GM21515 (cell line): ENCODE results near the gene FAM174B.
A peak's percentile ranks its signal among the peaks of the same experiment; 100 is the strongest.

Experiments used
- ATAC-seq: cut with Tn5 transposase; IDR thresholded peaks from one replicate; pipeline ENCODE4 v1.9.1; 2021; ENCODE audit not compliant: unreplicated experiment

FAM174B gene

GRCh38 chr15:92655178-92655995, at the start of gene FAM174B:
TSS of gene FAM174B (minus strand) at chr15:92655775.
- ATAC-seq, result peak; percentile 55

DNA sequence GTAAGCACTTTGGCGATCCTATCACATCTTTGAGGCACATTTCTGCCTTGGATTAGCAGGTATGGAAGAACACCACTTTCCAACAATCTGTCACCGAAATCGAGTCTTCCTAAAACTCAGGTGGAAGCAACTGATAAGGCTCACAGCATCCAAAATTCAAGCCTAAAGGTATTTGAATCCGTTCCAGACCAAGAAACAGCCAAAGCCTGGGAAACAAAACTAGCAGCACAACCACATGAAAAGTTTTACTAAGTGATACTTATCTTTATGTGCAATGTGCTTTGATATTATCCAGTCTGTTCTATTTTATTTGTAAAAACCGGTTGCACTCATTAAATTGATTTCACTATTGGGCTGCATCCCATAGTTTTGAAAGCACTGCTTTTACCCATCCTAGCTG, 40.5 kb upstream of the FAM174B start:
- ATAC-seq, result no peak

- ATAC-seq, result no peak
Measured at GRCh38 chr15:92693691-92694331, 38.2 kb upstream of the FAM174B start.

- ATAC-seq, result no peak
Measured at GRCh38 chr15:92690395-92690794, 34.8 kb upstream of the FAM174B start.

DNA sequence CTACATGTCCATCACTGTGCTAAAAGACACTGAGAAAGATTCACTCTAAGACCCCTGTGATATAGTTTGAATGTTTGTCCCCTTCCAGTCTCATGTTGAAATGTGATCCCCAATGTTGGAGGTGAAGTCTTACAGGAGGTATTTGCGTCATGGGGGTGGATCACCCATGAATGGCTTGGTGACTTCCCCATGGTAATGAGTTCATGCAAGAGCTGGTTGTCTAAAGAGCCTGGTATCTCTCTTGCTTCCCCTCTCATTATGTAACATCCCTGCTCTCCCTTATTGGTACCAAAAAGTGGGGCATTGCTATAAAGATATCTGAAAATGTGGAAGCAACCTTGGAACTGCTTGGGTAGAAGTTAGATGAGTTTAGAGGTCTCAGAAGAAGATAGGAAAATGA, 32.2 kb upstream of the FAM174B start:
- ATAC-seq, result no peak

DNA sequence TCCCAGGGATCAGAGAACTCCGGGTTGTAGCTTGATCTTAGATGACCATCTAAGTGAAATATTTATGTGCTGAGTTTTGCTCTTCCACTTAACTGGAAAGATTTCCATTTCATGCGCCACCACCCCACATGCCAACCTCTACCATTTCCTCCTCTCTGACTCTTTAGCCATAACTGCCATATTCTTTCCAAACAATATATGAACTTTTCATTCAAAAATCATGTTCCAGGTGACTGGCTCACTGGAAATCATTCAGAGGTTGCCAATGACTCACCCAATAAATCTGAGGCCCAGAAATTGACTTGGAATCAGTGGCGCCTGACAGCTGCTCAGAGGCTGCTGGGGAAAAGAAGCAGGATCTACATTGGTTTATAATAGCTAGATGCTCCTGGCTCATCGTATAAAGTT, 31.6 kb upstream of the FAM174B start:
- ATAC-seq, result no peak

GRCh38 chr15:92683511-92683834, 27.9 kb upstream of the FAM174B start:
- ATAC-seq, result no peak

DNA sequence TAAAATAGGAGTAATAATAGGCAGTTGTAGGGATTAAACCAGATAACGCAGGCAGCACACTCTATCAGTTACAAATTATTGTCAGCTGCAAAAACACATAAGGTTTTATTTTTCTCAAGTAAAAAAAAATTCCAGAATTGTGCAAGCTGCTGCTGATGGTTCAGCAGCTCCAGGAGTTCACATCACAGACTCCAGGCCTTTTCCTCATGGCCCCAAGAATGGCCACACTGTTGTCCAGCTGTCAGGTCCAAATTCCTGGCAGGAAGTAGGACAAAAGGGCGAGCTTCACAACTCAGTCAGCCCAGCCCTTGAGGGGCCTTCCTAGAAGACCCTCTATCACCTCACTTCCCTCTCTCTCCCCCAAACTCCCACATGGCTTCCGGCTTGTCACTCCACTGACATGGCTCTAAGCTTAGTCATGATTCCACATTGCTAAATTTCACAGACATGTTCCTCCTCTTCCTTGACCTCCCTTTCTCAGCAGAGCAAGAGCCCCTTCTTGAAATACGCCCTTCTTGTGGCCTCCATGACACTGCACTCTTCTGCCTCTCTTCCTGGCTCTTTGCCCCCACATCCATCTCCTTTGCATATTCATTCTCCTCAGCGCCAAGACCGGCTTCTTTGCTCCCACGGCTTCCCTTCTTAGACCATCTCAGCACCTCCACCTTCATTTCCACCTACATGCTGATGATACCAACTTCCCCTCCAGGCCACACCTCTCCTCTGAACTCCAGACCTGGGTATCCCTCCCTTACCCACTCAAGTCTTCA, 27.4 kb upstream of the FAM174B start:
- no peak for ATAC-seq

DNA sequence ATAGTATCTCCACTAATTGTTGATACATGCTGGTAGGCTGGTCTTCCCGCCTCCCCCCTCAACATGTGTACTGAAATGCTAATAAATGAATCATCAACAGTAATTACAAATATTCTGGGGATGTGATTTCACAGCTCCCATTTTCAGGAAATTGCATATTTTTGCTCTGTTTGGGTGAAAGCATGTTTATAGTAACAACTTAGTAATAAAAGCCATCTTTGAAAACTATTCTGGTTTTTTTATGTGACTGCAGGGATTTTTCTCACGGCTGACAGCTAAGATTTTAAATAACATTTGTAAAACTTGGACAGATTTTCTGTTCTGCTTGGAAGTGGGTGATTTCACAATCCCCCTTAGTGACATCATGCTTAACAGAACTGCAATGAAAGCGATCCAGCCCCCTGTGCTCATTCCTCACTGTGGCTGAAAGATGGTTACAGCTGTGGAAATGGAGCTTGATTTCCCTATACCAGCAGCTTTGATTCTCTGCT, 25.6 kb upstream of the FAM174B start:
- no peak for ATAC-seq

DNA sequence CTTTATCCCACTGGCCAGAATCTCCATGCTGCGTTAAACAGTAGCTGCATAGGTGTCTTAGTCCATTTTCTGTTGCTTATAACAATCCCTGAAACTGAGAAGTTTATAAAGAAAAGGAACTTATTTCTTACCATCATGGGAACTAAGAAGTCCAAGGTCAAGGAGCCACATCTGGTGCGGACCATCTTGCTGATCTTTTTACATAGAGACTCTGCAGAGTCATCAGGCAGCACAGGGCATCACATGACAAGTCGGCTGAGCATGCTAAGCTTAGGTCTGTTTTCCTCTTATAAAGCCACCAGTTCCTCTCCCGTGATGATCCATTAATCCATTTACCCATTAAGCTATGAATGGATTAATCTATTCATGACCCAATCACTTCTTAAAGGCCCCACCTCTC, 22.4 kb upstream of the FAM174B start:
- no peak for ATAC-seq

DNA sequence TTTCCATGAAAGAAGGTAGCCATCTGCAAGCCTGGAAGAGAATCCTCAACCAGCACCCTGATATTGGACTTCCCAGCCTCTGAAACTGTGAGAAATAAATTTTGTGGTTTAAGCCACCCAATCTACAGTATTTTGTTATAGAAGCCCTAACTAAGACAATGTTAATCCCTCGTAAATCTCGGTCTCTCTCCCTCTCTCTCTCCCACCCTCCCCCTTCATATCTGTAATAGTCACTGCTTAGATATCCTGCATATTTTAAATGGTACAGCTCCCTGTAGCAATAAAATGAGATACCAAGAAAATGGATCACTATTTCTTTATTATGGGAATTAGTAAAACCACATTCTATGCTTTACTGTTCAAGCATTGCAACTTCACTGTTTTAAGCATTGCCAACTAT, 21.0 kb upstream of the FAM174B start:
- no peak for ATAC-seq

DNA sequence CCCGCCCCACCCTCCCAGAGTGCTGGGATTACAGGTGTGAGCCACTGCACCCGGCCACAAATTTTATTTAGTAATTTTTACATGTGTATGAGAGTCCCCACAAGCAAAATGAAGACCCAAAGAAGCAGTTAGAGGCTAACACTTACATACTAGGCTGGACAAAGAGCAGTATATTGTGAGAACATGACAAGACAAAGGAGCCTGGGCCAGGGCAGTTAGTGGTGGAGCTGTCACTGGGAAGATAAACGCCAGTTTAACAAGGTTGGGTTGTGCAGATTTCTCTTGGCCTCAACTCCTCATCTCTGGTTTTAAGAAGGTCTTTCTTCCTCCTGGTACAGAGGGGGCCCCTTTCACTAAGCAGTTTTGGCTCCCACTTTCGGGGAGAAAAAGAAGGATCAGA, 19.9 kb upstream of the FAM174B start:
- no peak for ATAC-seq

- ATAC-seq, result no peak
Measured at GRCh38 chr15:92674347-92674746, 18.8 kb upstream of the FAM174B start.

DNA sequence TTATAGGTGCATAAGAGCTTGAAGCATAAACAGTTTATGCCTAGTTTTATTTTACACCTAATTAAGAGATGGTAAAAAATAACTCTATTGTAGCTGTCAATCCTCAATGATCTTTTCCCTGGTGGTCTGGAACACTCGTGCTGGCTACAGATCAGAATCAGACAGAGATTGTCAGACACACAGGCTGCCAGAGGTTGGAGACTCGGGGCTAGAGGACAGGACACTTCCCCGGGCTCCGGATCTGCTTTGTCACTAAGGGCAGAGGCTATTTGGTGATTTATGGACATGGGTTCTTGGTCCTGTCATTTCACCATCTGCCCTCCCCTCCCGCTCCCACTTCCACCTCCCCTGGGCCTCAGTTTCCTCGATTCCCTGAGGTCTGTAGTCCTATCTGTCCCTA, 16.5 kb upstream of the FAM174B start:
- ATAC-seq, result no peak

DNA sequence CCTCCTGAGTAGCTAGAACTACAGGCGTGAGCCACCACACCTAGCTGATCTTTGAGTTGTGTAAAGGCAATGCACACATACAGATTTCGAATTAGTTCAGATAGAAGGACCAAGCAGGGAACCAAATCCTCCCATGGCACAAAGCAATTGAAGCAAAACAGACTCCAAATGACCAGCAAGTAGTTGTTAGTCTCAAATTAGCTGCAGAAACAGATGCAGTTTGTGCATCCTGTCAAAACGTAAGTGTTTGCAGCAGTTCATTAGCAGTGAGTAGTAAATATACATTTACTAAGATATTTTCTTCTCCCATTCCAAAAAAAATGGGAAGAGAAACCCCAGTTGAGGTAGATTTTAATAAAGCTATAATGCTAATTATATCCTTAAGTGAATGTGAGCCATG, 15.8 kb upstream of the FAM174B start:
- ATAC-seq, result no peak

- ATAC-seq, result no peak
Measured at GRCh38 chr15:92670621-92671020, 15.0 kb upstream of the FAM174B start.

DNA sequence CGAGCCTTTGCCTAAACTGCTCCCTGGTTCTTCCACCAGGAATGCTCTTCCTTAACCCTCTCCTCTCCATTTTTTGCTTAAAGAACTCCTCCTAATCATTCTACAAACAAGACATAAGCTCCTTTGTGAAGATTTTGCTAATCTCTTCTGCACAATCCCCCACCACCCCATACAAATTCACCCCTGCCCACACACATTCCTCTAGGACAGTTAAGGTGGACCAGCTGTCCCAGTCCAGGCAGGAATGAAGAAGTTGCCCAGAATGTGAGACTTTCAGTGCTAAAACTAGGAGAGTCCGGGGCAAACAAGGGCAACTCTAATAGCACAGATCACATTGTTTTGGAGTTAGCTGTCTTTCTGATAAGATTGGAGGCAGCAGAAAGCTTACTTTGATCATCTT, 13.9 kb upstream of the FAM174B start:
- no peak for ATAC-seq

DNA sequence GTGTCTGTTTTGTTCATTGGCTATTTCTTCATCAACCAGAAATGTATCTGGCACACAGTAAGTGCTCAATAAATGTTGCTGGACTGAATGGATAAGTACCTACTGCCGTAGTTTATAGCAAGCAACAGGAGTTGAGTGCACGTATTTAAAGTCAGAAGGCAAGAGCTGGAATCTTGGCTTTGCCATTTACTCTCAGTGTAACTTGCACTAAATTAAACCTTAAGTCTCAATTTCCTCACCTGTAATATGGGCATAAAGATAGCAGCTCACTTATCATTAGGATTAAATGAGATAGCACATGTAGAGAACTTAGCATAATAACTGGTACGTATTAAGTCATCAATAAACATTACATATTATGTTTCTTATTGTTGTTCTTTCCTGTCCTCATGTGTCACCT, 13.0 kb upstream of the FAM174B start:
- ATAC-seq, result no peak

GRCh38 chr15:92667970-92668485, 12.5 kb upstream of the FAM174B start:
- no peak for ATAC-seq

DNA sequence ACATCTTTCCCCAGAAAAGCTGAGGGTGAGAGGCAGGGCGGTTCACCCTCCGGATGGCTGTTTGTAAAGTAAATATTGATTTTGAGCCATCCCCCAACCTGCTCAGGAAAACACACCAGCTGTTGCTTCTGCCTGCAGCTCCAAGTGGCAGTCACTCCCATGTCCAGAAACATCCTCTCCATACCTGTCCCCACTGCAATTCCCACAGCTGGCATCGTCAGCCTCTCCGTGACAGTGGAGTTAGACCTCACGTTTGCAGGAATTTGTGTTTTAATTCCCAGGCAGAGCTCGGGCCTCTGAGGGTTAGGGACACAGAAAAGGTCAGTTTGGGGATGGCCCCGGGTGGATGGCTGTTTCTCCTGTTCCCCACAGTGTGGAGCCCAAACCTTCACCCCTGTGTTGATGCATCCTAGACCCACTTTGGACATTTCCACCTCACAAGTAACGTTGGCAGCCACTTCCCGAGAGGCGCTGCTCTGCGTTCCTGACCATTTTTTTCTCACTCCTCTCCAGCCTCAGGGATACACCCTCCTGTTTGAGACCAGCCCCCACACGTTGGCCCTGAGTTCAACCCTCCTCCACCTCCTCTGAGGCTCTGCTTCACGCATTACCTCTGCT, 11.8 kb upstream of the FAM174B start:
- no peak for ATAC-seq

DNA sequence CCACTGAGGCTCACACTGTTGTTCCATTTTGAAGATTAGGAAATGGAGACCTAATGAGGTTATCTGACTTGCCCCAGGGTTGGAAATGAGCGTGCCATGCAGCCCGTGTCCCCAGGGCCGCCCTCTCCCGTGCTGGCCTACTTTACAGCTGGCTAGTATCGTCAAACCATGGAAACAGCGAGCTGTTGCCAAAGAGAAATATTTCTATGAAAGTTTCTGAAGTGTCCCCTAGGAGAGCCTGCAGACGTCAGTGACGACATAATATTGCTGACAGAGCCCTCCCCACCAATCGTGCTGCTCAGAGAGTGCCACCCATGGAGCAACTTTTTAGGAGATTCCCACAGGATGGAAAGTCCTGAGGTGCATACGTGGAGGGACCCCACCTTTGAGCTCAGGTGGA, 11.2 kb upstream of the FAM174B start:
- no peak for ATAC-seq
